Measurements from ENCODE around the gene NDUFAF8.

Gene NDUFAF8

DNA sequence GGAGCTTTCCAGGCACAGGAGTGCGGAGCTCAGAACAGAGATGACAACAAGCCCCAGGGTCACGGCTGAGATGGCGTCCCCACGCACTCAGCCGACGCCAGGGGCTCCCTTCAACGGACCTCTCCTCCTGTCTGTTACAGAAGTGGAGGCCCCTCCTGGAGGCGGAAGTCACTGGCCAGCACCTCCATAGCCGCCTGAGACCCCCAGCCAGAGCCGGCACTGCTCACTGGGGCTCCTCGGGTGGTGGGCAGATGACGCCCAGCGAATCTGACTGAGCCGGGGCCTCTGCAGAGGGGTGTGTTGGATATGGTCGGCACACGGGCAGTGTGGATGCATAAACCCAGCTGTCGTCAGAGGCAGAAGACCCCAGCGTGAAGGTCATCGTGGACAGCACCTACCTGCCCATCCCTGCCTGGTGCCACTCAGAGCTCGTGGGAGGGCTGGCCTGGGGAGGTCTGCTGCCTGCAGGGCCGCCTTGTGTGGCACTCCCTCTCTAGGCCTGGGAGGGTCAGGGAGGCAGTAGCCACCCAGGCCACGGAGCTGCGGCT lies 20.0 kb downstream of the NDUFAF8 start:
- peaks cover 79% of the 10 kb centered on the region for H3K36me3 ChIP-seq (ENCODE audit: insufficient read depth, low read length)
- H3K9me3 ChIP-seq (ENCODE audit: insufficient read depth, low read length, severe bottlenecking): no peaks in the 10 kb centered on the region
- peaks cover 26% of the 10 kb centered on the region; the same call in 1 of the 2 replicates for H4K20me1 ChIP-seq (ENCODE audit: insufficient read depth, low read length)
- no peak overlapping the region for H3K4me3 ChIP-seq (ENCODE audit: low read depth in 1 of 2, low read length in 2 of 2)
- no peaks in the 10 kb centered on the region for H3K27me3 ChIP-seq (ENCODE audit: insufficient read depth, low read length, poor library complexity)
- H3K4me2 ChIP-seq (ENCODE audit: insufficient read depth, low read length): no peak overlapping the region
- no peak overlapping the region for H3K9ac ChIP-seq (ENCODE audit: low read depth, low read length)
- no peak overlapping the region for H3K27ac ChIP-seq (ENCODE audit: low read length)
- H3K79me2 ChIP-seq (ENCODE audit: insufficient read depth, low read length): no peaks in the 10 kb centered on the region
- H3K4me1 ChIP-seq (ENCODE audit: insufficient read depth, low read length): no peaks in the 10 kb centered on the region
- no peak for TF ChIP-seq EZH2 (IDR thresholded peaks at IDR 0.05; ENCODE audit: borderline replicate concordance, low read depth, low read length, severe bottlenecking)
- TF ChIP-seq, protein P1, sequence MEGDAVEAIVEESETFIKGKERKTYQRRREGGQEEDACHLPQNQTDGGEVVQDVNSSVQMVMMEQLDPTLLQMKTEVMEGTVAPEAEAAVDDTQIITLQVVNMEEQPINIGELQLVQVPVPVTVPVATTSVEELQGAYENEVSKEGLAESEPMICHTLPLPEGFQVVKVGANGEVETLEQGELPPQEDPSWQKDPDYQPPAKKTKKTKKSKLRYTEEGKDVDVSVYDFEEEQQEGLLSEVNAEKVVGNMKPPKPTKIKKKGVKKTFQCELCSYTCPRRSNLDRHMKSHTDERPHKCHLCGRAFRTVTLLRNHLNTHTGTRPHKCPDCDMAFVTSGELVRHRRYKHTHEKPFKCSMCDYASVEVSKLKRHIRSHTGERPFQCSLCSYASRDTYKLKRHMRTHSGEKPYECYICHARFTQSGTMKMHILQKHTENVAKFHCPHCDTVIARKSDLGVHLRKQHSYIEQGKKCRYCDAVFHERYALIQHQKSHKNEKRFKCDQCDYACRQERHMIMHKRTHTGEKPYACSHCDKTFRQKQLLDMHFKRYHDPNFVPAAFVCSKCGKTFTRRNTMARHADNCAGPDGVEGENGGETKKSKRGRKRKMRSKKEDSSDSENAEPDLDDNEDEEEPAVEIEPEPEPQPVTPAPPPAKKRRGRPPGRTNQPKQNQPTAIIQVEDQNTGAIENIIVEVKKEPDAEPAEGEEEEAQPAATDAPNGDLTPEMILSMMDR (IDR thresholded peaks at IDR 0.05; ENCODE audit: borderline replicate concordance, extremely low read depth, low read length, poor library complexity, severe bottlenecking): no peak
- ATAC-seq (ENCODE audit: insufficient read depth, low read depth) (no peak), DNase-seq (no peak)
- no peak overlapping the region for H2AFZ ChIP-seq (ENCODE audit: low read depth, low read length)

DNA sequence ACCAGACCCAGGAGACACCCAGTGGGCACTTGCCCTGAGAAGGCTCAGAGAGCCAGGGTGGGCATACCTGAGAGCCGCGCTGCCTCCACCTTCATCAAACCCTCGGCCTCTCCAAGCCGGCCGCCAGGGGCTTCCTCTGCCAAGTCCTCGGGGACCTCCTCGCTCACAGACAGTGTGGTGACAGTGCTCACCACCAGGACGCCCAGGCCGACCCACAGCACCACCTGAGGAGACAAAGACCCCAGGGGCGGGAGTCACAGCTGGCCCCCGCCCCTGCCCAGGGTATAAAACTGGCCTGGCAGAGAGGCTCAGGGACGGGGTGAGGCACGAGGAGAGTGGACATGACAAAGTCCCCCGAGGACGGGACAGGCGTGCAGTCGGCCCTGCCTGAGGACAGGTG lies 21.1 kb downstream of the NDUFAF8 start:
- ATAC-seq (ENCODE audit: insufficient read depth, low read depth): no peak
- no peak overlapping the region for H3K4me2 ChIP-seq (ENCODE audit: insufficient read depth, low read length)
- DNase-seq: no peak
- TF ChIP-seq EZH2 (IDR thresholded peaks at IDR 0.05; ENCODE audit: borderline replicate concordance, low read depth, low read length, severe bottlenecking): no peak
- TF ChIP-seq, protein P1 (IDR thresholded peaks at IDR 0.05; ENCODE audit: borderline replicate concordance, extremely low read depth, low read length, poor library complexity, severe bottlenecking): no peak
- no peak overlapping the region for H3K9ac ChIP-seq (ENCODE audit: low read depth, low read length)
- no peak overlapping the region for H2AFZ ChIP-seq (ENCODE audit: low read depth, low read length)
- H3K4me1 ChIP-seq (ENCODE audit: insufficient read depth, low read length): no peaks in the 10 kb centered on the region
- no peaks in the 10 kb centered on the region for H3K79me2 ChIP-seq (ENCODE audit: insufficient read depth, low read length)
- no peaks in the 10 kb centered on the region for H3K27me3 ChIP-seq (ENCODE audit: insufficient read depth, low read length, poor library complexity)
- H4K20me1 ChIP-seq (ENCODE audit: insufficient read depth, low read length): peaks cover 19% of the 10 kb centered on the region; the same call in 1 of the 2 replicates
- no peak overlapping the region for H3K27ac ChIP-seq (ENCODE audit: low read length)
- no peaks in the 10 kb centered on the region for H3K9me3 ChIP-seq (ENCODE audit: insufficient read depth, low read length, severe bottlenecking)
- no peak overlapping the region for H3K4me3 ChIP-seq (ENCODE audit: low read depth in 1 of 2, low read length in 2 of 2)
- peaks cover 85% of the 10 kb centered on the region for H3K36me3 ChIP-seq (ENCODE audit: insufficient read depth, low read length)

DNA sequence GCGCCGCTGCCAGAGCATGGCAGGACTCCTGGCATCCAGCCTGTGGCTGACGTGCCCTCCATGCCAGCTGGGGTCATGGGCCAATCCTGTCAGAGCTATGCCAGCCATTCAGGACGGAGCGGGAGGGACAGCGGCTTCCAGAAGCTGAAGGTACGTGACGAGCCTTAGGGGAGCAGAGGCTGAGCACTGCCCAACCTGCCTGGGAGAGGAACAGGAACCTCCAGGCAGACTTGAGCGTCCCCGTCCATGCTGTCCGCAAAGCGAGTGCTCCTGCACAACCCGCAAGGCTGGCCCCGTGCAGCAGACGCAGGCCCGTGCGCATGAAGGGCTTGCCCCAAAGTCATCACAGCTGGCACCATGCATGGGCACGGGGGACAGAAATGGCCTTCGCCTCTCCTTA lies 21.5 kb downstream of the NDUFAF8 start:
- H3K4me3 ChIP-seq (ENCODE audit: low read depth in 1 of 2, low read length in 2 of 2): no peak overlapping the region
- H2AFZ ChIP-seq (ENCODE audit: low read depth, low read length): no peak overlapping the region
- H3K27ac ChIP-seq (ENCODE audit: low read length): no peak overlapping the region
- no peak for ATAC-seq (ENCODE audit: insufficient read depth, low read depth)
- peaks cover 22% of the 10 kb centered on the region; the same call in 1 of the 2 replicates for H4K20me1 ChIP-seq (ENCODE audit: insufficient read depth, low read length)
- DNase-seq: no peak
- H3K36me3 ChIP-seq (ENCODE audit: insufficient read depth, low read length): peaks cover 89% of the 10 kb centered on the region
- no peak overlapping the region for H3K9ac ChIP-seq (ENCODE audit: low read depth, low read length)
- H3K4me2 ChIP-seq (ENCODE audit: insufficient read depth, low read length): no peak overlapping the region
- no peak for TF ChIP-seq EZH2 (IDR thresholded peaks at IDR 0.05; ENCODE audit: borderline replicate concordance, low read depth, low read length, severe bottlenecking)
- TF ChIP-seq, protein P1 (IDR thresholded peaks at IDR 0.05; ENCODE audit: borderline replicate concordance, extremely low read depth, low read length, poor library complexity, severe bottlenecking): no peak
- no peaks in the 10 kb centered on the region for H3K9me3 ChIP-seq (ENCODE audit: insufficient read depth, low read length, severe bottlenecking)
- H3K4me1 ChIP-seq (ENCODE audit: insufficient read depth, low read length): no peaks in the 10 kb centered on the region
- H3K27me3 ChIP-seq (ENCODE audit: insufficient read depth, low read length, poor library complexity): no peaks in the 10 kb centered on the region
- H3K79me2 ChIP-seq (ENCODE audit: insufficient read depth, low read length): no peaks in the 10 kb centered on the region

Data from DND-41 (cell line).